ENCODE measurements around the gene DTWD2. TPM values are rescaled to one million over a fixed set of nuclear protein-coding genes. Genes with fewer than 3 reads are reported as not detected.
"Not testable (repeated sequence)": the region's sequence is repeated elsewhere in the genome, so short reads cannot be mapped to it uniquely, and the experiment has no call there.

The DTWD2 gene
- total RNA-seq, 4 donors from 2014 or later, result 17.6 to 37.8 (median 28.8) TPM

- intact Hi-C loops (cut with DNase I), result no loop called here
- TF ChIP-seq POLR2A (IDR thresholded peaks at IDR 0.05) (no peak), CTCF (IDR thresholded peaks at IDR 0.05) (no peak)
- H3K4me1 ChIP-seq, result no peaks in the 10 kb centered on the region
- H3K36me3 ChIP-seq, result no peaks in the 10 kb centered on the region
- H3K9me3 ChIP-seq, result no peaks in the 10 kb centered on the region
- H3K27me3 ChIP-seq, result no peaks in the 10 kb centered on the region
- 80 to 92% methylated on average over 2 of the region's 2 CpGs for WGBS, 2 donors
- DNase-seq, result no peak
- H3K4me3 ChIP-seq (replicated peaks in 1 of 3), result no peak overlapping the region
- no peak overlapping the region for H3K27ac ChIP-seq
These were observed 99.2 kb downstream of the DTWD2 start for GRCh38 chr5:118889165-118889564.

GRCh38 chr5:118888556-118888955, 99.8 kb downstream of the DTWD2 start:
- H3K4me1 ChIP-seq, result no peaks in the 10 kb centered on the region
- 93 to 96% methylated on average over 2 of the region's 2 CpGs for whole genome bisulfite sequencing, 2 donors
- no peak for TF ChIP-seq CTCF (IDR thresholded peaks at IDR 0.05)
- no peak for TF ChIP-seq POLR2A (IDR thresholded peaks at IDR 0.05)
- DNase-seq, result no peak
- intact Hi-C loops (cut with DNase I), result no loop called here
- no peak overlapping the region for H3K27ac ChIP-seq
- H3K36me3 ChIP-seq, result no peaks in the 10 kb centered on the region
- no peaks in the 10 kb centered on the region for H3K27me3 ChIP-seq
- H3K4me3 ChIP-seq (replicated peaks in 1 of 3), result no peak overlapping the region
- H3K9me3 ChIP-seq, result no peaks in the 10 kb centered on the region

- H3K9me3 ChIP-seq, result no peaks in the 10 kb centered on the region
- H3K36me3 ChIP-seq, result no peaks in the 10 kb centered on the region
- no peaks in the 10 kb centered on the region for H3K4me1 ChIP-seq
- H3K27me3 ChIP-seq, result no peaks in the 10 kb centered on the region
- TF ChIP-seq CTCF (IDR thresholded peaks at IDR 0.05) (no peak), POLR2A (IDR thresholded peaks at IDR 0.05) (no peak)
- H3K4me3 ChIP-seq (replicated peaks in 1 of 3), result no peak overlapping the region
- no peak for DNase-seq
- intact Hi-C loops (cut with DNase I), result no loop called here
- WGBS, 2 donors, result 95 to 100% methylated on average over 2 of the region's 2 CpGs
- H3K27ac ChIP-seq, result no peak overlapping the region
These were observed 105.0 kb downstream of the DTWD2 start for GRCh38 chr5:118883362-118883761.

GRCh38 chr5:118882666-118883065, 105.7 kb downstream of the DTWD2 start:
- intact Hi-C loops (cut with DNase I), result no loop called here
- TF ChIP-seq CTCF (IDR thresholded peaks at IDR 0.05) (no peak), POLR2A (IDR thresholded peaks at IDR 0.05) (no peak)
- H3K27ac ChIP-seq, result no peak overlapping the region
- WGBS, 2 donors, result 86 to 88% methylated on average over 3 of the region's 3 CpGs
- no peaks in the 10 kb centered on the region for H3K4me1 ChIP-seq
- no peaks in the 10 kb centered on the region for H3K9me3 ChIP-seq
- H3K4me3 ChIP-seq (replicated peaks in 1 of 3), result no peak overlapping the region
- H3K27me3 ChIP-seq, result no peaks in the 10 kb centered on the region
- no peak for DNase-seq
- H3K36me3 ChIP-seq, result no peaks in the 10 kb centered on the region

GRCh38 chr5:118876852-118877251, 111.5 kb downstream of the DTWD2 start:
- H3K36me3 ChIP-seq; DNase-seq; H3K4me1 ChIP-seq; H3K4me3 ChIP-seq (replicated peaks in 1 of 3); H3K27me3 ChIP-seq; H3K27ac ChIP-seq; H3K9me3 ChIP-seq; intact Hi-C loops (cut with DNase I): not testable (repeated sequence)
- WGBS, 2 donors, result 79 to 91% methylated on average over 3 of the region's 3 CpGs

GRCh38 chr5:118875131-118875530, 113.2 kb downstream of the DTWD2 start:
- H3K27ac ChIP-seq, result no peak overlapping the region
- DNase-seq, result no peak
- no peaks in the 10 kb centered on the region for H3K27me3 ChIP-seq
- no peaks in the 10 kb centered on the region for H3K4me1 ChIP-seq
- TF ChIP-seq POLR2A (IDR thresholded peaks at IDR 0.05) (no peak), CTCF (IDR thresholded peaks at IDR 0.05) (no peak)
- no peaks in the 10 kb centered on the region for H3K9me3 ChIP-seq
- no peaks in the 10 kb centered on the region for H3K36me3 ChIP-seq
- no peak overlapping the region for H3K4me3 ChIP-seq (replicated peaks in 1 of 3)
- intact Hi-C loops (cut with DNase I), result no loop called here
